OCI-LY1 (cell line): Measurements from ENCODE around the gene WDR20.
A peak's percentile ranks its signal among the peaks of the same experiment; 100 is the strongest.

ENCODE experiments used
- H2AFZ ChIP-seq: fragments of 200-600 bp; sonication (generic), shearing (Covaris generic); 2 replicates; pipeline ENCODE4 v1.6.0; 2014; ENCODE audit warnings: antibody characterized with exemption, mild to moderate bottlenecking, low read length
- H3F3A ChIP-seq: fragments of 200-600 bp; sonication (generic), shearing (Covaris generic); 2 replicates; pipeline ENCODE4 v1.6.0; 2014; ENCODE audit warnings: mild to moderate bottlenecking, antibody characterized with exemption, low read length, moderate library complexity; ENCODE audit not compliant: insufficient read depth
- H3K27ac ChIP-seq: fragments of 200-600 bp; sonication (generic); 2 replicates; pipeline ENCODE4 v1.5.1; 2014; ENCODE audit warnings: low read length, mixed run types, mild to moderate bottlenecking, low read depth; ENCODE audit not compliant: poor library complexity, severe bottlenecking
- H3K27me3 ChIP-seq: fragments of 200-600 bp; sonication (generic); 2 replicates; pipeline ENCODE4 v1.6.0; 2014; ENCODE audit warnings: antibody characterized with exemption, mild to moderate bottlenecking, low read length, moderate library complexity; ENCODE audit not compliant: insufficient read depth
- H3K36me3 ChIP-seq: fragments of 200-600 bp; sonication (generic); 2 replicates; pipeline ENCODE4 v1.6.1; 2014; ENCODE audit warnings: mild to moderate bottlenecking, antibody characterized with exemption, low read length, moderate library complexity, mixed read lengths; ENCODE audit not compliant: insufficient read depth
- H3K4me1 ChIP-seq: fragments of 200-600 bp; sonication (generic); 2 replicates; pipeline ENCODE4 v1.5.1; 2014; ENCODE audit warnings: mild to moderate bottlenecking, low read length, moderate library complexity; ENCODE audit not compliant: insufficient read depth, severe bottlenecking
- H3K4me2 ChIP-seq: fragments of 200-600 bp; sonication (generic), shearing (Covaris generic); 2 replicates; pipeline ENCODE4 v1.6.1; 2014; ENCODE audit warnings: low read length
- H3K4me3 ChIP-seq: fragments of 200-600 bp; sonication (generic); 2 replicates; pipeline ENCODE4 v1.5.1; 2014; ENCODE audit warnings: low read length, low read depth, mild to moderate bottlenecking, mixed read lengths; ENCODE audit not compliant: poor library complexity, severe bottlenecking
- H3K79me2 ChIP-seq: fragments of 200-600 bp; shearing (Covaris generic); 2 replicates; pipeline ENCODE4 v1.6.1; 2016; ENCODE audit warnings: mixed run types, low read length, mixed read lengths; ENCODE audit not compliant: insufficient read depth
- H3K9ac ChIP-seq: fragments of 200-600 bp; sonication (generic), shearing (Covaris generic); 2 replicates; pipeline ENCODE4 v1.6.1; 2014; ENCODE audit warnings: mild to moderate bottlenecking, low read length, mixed read lengths
- H3K9me2 ChIP-seq: fragments of 200-600 bp; sonication (generic), shearing (Covaris generic); 2 replicates; pipeline ENCODE4 v1.6.1; 2014; ENCODE audit warnings: low read depth, mild to moderate bottlenecking, low read length, mixed read lengths
- H3K9me3 ChIP-seq: fragments of 200-600 bp; shearing (Covaris generic); 2 replicates; pipeline ENCODE4 v1.6.1; 2014; ENCODE audit warnings: low read length, mixed read lengths
- H4K20me1 ChIP-seq: fragments of 200-600 bp; sonication (generic), shearing (Covaris generic); 2 replicates; pipeline ENCODE4 v1.6.0; 2016; ENCODE audit warnings: mild to moderate bottlenecking, low read length; ENCODE audit not compliant: insufficient read depth
- EZH2 ChIP-seq: fragments of 200-600 bp; sonication (generic), shearing (Covaris generic); IDR thresholded peaks from 2 replicates; pipeline ENCODE4 v1.8.0; 2017; ENCODE audit warnings: borderline replicate concordance, mixed run types, mild to moderate bottlenecking, antibody characterized with exemption, low read length, moderate library complexity, mixed read lengths
- TF ChIP-seq, protein P1 (sequence below): fragments of 200-600 bp; sonication (generic), shearing (Covaris generic); IDR thresholded peaks from 2 replicates; pipeline ENCODE4 v1.5.1; 2017; ENCODE audit warnings: mild to moderate bottlenecking, antibody characterized with exemption, low read length, moderate library complexity, mixed read lengths

Gene WDR20

DNA sequence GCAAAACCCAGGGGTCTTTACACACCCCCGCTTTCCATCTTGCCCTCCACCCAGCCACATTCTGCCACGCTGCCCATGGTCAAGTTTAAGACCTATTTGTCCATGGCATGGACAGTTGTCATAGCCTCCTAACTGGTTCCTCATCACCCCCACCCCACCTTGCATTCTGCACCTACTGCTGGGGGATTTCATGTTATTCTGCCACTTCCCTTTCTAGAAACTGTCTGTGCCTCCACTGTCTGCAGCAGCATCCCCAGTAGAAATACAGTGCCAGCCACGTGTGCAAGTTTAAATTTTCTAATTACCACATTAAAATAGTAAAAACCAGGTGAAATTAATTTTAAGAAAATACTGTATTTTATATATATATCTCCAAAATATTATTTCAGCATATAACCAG lies 63.2 kb downstream of the WDR20 start:
- Histone ChIP-seq H3K27ac (peak overlapping the region; percentile 95), H3K4me2 (peak overlapping the region; percentile 49; the same call in 1 of the 2 replicates)

DNA sequence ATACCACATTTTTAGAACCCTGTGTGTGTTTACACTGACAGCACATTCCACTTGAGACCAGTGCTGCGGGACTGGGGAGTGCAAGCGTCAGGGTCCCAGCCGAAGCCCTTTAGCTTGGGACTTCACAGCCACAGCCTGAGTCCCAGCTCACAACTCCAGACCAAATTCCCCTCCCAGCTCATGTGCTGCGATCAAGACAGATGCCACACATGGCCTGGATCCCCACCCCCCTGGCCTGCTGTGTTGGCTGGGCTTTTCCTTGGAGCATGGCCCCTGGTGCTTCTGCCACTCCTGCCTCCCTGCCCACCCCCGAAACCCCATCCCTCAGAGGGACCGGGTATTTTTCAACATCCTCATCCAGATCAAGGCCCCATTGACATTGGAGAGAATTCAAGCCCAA lies 63.7 kb downstream of the WDR20 start:
- H3K27me3 ChIP-seq, result no peaks in the 10 kb centered on the region
- H3K4me1 ChIP-seq, result peaks cover 77% of the 10 kb centered on the region
- no peaks in the 10 kb centered on the region for H4K20me1 ChIP-seq
- no peak overlapping the region for H3K4me3 ChIP-seq
- H3K27ac ChIP-seq, result peak overlapping the region; percentile 95
- H3K4me2 ChIP-seq, result peak overlapping the region; percentile 43; the same call in 1 of the 2 replicates
- peak overlapping the region; percentile 57; the same call in 1 of the 2 replicates for H3K9ac ChIP-seq
- no peak overlapping the region for H2AFZ ChIP-seq
- TF ChIP-seq, protein P1, sequence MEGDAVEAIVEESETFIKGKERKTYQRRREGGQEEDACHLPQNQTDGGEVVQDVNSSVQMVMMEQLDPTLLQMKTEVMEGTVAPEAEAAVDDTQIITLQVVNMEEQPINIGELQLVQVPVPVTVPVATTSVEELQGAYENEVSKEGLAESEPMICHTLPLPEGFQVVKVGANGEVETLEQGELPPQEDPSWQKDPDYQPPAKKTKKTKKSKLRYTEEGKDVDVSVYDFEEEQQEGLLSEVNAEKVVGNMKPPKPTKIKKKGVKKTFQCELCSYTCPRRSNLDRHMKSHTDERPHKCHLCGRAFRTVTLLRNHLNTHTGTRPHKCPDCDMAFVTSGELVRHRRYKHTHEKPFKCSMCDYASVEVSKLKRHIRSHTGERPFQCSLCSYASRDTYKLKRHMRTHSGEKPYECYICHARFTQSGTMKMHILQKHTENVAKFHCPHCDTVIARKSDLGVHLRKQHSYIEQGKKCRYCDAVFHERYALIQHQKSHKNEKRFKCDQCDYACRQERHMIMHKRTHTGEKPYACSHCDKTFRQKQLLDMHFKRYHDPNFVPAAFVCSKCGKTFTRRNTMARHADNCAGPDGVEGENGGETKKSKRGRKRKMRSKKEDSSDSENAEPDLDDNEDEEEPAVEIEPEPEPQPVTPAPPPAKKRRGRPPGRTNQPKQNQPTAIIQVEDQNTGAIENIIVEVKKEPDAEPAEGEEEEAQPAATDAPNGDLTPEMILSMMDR, result no peak
- no peak for TF ChIP-seq EZH2
- H3K79me2 ChIP-seq, result no peaks in the 10 kb centered on the region
- no peaks in the 10 kb centered on the region; the same call in 1 of the 2 replicates for H3F3A ChIP-seq
- peaks cover 19% of the 10 kb centered on the region; the same call in 1 of the 2 replicates for H3K36me3 ChIP-seq
- H3K9me2 ChIP-seq, result no peaks in the 10 kb centered on the region
- no peaks in the 10 kb centered on the region for H3K9me3 ChIP-seq

More for the DNA sequence above, 63.2 kb downstream of the WDR20 start:
- Histone ChIP-seq H4K20me1 (no peaks in the 10 kb centered on the region), H3K9me3 (no peaks in the 10 kb centered on the region), H3K9me2 (no peaks in the 10 kb centered on the region), H3K79me2 (no peaks in the 10 kb centered on the region), H3K36me3 (peaks cover 17% of the 10 kb centered on the region; the same call in 1 of the 2 replicates), H3K9ac (no peak overlapping the region), H2AFZ (no peak overlapping the region), H3K27me3 (no peaks in the 10 kb centered on the region), H3K4me1 (peaks cover 77% of the 10 kb centered on the region), H3K4me3 (no peak overlapping the region), H3F3A (no peaks in the 10 kb centered on the region; the same call in 1 of the 2 replicates)
- no peak for TF ChIP-seq EZH2
- TF ChIP-seq, protein P1, result no peak

DNA sequence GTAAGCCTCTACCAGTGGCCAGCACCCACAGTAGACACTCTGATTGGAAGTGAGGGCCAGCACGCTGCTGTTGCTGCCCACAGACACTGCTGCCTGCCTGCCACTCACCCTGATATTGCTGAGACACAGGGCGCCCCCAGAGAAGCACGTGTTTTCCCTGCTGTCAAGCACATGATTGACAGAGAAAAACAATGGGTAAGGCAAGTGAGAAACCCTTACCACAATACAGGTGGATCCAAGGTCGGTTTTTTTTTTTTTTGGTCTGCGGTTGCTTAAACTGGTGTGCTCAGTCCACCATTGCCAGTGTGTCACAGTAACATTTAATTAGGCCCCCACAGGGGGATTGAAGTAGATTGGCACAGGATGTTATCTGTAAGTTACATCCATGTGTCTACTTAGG lies 65.9 kb downstream of the WDR20 start:
- Histone ChIP-seq H3K4me2 (peak overlapping the region; percentile 39), H3K27ac (peak overlapping the region; percentile 95), H3K9ac (peak overlapping the region; percentile 40; the same call in 1 of the 2 replicates), H4K20me1 (no peaks in the 10 kb centered on the region), H3K79me2 (no peaks in the 10 kb centered on the region), H2AFZ (no peak overlapping the region), H3K4me1 (peaks cover 69% of the 10 kb centered on the region), H3K9me3 (no peaks in the 10 kb centered on the region), H3K27me3 (no peaks in the 10 kb centered on the region), H3K36me3 (peaks cover 25% of the 10 kb centered on the region; the same call in 1 of the 2 replicates), H3F3A (no peaks in the 10 kb centered on the region; the same call in 1 of the 2 replicates), H3K9me2 (no peaks in the 10 kb centered on the region), H3K4me3 (no peak overlapping the region)
- TF ChIP-seq, protein P1, result no peak
- TF ChIP-seq EZH2, result no peak
